GM18858 (cell line): ENCODE measurements around the gene CNN3.
"Not testable (repeated sequence)": the region's sequence is repeated elsewhere in the genome, so short reads cannot be mapped to it uniquely, and the experiment has no call there.

Experiments
- ATAC-seq: cut with Tn5 transposase; IDR thresholded peaks from one replicate; pipeline ENCODE4 v1.9.1; 2021; ENCODE audit not compliant: unreplicated experiment

The CNN3 gene

DNA sequence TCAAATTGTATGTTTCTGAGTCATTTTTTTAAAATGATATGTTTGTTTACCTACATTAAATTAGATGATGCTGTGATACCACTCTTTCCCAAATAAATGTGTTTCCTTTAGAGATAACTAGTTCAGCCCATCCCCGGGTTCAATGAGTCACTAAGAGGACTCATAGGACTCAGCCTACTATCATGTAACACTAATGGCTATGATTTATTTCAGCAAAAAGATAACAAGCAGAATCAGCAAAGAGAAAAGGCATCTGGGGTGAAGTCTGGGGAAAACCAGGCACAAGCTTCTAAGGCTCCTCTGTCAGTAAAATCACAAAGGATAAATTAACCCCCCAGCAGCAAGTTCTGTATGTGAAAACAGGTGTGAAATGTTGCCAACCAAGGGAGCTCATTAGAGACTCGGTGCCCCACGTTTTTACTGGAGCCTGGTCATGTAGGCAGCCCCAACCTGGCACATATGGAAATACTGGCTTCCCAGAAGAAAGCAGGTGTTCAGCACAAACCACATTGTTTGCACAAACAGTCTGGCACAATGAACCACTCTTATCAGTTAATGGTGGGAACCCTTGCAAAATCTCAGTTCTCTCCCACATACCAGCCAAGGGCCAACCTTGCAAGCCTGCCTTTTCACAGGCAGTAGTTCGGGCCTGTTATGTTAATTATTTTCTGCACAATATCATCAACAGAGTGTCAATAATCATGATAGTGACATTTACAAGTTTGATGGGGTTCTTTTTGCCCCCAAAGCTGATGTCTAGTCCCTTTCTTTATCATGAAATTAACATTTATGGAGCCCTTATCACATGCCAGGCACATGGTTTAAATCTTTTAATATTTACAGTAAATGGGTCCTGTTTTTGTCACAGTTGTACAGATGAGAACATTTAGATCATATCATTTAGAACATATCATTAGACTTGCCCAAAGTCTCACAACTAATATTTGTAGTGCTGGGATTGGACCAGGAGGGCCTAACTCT, 23.1 kb upstream of the CNN3 start:
- no peak for ATAC-seq

DNA sequence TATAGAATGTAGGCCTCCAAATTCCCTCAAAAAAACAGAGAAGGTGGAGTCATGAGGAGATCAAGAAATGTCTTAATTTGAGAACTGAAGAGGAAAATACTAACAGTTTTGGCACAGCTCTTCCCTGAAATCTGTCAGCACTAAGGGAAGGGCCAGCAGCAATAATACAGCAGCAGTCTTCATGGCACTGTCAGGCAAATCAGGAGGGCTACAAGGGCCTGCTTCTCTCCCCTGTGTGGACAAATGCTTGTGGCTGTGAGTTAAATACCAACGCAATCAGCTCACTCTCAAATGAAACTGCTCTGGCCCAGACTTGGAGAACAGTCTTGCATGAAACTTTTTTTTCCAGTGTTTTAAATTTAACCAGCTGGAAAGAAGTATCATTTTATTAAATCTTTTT, 20.5 kb upstream of the CNN3 start:
- no peak for ATAC-seq

DNA sequence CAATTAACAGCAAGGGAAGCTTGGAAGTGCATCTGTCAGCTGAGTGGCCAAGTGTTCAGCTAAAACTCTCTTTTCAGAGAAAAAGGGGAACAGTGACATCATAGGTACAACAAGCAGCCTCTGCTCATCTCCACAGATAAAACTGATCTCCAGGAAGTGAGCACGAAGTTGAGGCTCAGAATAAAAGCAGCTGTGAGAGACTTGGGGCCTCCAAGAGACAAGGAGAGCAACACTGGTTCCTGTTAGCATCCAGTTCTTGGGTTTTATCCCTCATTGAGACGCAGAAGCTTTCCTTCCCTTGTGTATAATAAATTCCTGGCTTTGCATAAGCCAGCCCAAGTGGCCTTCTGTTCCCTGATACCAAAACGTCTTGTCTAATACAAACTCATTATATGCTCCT, 20.0 kb upstream of the CNN3 start:
- ATAC-seq = no peak

DNA sequence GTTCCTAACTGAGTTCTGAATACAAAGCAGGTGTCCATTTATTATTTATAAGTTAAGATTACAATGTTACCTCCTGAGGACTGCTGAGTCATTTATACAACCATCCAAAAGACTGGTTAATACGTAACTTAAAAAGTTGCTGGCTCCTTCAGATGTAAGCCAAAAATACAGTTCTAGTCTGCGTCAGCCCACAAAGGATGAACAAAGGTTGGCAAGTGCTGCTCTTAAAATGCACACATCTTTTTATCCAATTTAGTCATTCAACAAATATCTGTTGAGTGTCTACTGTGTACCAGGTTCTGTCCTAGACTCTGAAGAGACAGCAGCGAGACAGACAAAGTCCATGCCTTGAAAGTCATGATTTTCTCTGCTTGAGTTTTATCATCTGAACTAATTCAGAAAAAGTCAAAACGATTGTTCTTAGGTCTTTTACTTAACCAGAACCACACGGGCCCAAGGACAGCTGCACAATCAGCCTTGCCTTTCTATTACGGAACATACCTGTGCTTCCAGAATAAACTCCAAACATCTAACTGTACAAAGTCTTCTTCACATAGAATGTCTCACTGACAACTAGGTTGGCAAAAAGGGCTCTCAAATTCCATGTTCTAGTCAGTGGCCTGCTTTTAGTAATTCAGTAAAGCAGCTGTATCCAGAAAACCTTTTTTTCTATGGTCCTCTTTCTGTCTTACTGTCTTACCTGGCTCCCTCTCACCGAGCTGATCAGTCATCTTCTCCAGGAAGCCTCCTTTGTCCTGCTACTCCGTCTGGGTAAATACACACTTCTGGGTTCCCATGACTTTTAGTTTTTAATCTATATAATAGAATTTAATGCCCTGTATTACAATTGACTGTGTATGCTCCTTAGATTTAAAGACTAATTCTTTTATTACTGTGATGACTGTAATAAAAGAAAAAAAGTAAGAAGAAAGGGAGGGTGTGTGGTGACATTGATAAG, 15.5 kb upstream of the CNN3 start:
- no peak for ATAC-seq

DNA sequence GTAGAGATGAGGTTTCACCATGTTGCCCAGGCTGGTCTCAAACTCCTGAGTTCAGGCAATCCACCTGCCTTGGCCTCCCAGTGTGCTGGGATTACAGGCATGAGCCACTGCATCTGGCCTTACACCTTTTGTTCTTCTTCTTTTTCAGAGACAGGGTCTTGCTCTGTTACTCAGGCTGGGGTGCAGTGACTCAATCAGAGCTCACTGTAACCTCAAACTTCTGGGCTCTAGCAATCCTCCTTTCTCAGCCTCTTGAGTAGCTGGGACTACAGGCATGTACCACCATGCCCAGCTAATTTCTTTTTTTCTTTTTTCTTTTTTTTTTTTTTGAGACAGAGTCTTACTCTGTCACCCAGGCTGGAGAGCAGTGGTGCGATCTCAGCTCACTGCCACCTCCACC, 14.6 kb upstream of the CNN3 start:
- not testable (repeated sequence) for ATAC-seq

DNA sequence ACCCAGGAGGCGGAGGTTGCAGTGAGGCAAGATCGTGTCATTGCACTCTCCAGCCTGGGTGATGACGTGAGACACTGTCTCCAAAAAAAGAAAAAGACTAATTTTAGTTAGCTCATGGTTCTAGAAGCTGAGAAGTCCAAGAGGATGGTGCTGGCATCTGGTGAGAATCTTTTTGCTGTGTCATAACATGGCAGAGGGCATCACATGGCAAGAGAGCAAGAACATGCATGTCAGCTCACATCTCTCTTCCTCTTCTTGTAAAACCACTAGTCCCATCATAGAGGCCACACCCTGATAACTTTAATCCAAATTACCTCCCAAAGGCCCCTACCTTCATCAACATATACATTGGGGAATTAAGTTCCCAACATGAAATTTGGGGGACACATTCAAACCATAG, 13.8 kb upstream of the CNN3 start:
- no peak for ATAC-seq

DNA sequence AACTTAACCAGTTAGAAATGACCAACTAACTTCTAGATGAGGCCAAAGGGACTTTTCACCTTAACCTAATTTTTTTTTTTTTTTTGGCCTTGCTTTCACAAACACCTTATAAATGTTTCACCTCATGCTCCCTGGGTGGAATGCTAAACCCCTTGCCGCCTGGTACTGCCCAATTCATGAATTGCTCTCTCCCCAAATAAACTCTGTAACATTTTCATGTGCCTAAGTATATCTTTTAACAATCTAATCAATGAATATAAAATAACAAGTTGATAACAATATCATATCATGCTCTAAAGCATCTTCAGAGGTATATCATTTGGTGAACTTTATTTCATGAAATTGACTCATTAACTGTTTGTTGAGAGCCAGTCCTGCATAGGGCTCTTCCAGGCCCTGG, 10.9 kb upstream of the CNN3 start:
- ATAC-seq = no peak

DNA sequence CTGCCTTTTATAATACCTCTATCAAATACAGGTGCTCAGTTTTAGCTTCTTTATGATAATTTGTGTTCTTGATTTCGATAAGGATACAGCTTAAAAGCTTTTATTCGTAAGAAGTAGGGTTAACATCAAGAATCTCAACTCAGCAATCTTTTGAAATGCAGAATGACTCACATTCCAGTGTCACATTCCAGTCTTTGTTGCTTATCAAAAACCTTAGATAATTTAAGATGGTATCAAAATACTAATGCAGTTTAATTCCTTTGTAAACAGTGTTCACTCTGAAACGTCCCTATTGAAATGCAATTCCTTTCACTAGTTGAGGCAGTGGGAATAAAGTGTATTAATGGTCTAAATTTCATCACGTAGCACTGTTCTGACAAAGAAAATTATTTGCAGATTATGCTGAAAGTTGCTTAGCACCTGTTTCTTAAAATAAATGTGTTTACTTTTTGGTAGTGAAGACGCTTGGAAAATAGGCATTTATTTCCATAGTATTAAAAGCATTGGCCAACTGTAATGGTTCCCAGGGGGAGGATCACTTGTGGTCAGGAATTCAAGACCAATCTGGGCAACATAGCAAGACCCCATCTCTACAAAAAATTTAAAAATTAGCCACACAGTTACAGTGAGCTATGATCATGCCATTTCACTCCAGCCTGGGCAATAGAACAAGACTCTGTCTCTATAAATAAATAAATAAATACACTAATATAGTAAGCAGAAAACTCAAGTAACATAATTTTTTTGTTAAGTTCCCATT, 10.1 kb upstream of the CNN3 start:
- ATAC-seq = no peak

DNA sequence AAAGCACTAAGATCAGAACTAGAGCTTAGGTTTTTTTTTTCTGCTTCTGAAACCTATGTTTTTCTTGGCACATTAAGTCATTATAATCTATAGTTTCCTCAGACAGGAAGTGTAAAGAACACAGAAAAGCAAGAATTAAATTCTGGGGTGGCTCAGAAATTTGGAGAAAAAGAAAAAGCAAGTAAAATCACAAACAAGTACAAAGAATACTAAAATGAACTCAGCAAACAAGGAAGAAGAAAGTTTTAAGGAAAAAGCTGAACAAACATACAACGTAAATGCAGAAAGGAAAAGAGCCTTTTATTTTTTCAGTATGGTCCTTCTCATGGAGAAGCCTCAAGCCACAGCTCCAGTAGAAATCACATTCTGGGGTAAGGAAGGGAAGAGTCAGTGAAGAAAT, 8.6 kb upstream of the CNN3 start:
- no peak for ATAC-seq

DNA sequence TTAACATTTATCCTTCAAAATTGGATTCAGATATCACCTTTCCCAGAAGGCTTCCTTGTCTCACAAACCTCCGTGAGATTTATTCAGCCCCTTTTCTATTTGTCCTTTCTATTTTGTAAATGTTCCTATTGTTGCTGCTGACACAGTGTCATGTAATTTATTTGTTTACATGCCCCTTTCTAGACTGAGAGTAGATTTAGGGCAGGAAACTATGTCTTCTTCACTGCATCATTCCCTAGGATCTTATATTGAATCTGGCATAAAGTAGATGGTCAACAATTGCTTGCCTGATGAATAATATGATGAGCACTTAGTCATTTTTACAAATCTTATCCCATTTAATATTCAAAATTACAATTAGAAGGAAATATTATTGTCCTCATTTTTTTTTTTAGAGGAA, 8.1 kb upstream of the CNN3 start:
- ATAC-seq = no peak

DNA sequence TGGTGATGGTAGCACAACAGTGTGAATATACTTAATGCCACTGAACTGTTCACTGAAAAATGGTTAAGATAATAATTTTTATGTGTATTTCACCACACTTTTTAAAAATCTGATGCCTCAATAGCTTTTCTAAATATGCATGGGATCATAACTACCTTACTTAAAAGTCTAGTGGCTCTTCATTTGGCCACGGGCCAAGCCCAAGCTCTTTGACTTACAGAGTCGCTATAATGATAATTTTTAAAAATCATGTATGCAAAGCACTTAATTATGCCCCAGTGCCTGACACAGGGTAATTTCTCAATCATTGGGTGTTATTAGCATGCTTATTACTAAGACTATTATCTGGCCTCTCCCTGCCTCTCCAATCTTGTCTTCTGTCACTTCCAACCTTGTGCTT, 7.6 kb upstream of the CNN3 start:
- no peak for ATAC-seq

DNA sequence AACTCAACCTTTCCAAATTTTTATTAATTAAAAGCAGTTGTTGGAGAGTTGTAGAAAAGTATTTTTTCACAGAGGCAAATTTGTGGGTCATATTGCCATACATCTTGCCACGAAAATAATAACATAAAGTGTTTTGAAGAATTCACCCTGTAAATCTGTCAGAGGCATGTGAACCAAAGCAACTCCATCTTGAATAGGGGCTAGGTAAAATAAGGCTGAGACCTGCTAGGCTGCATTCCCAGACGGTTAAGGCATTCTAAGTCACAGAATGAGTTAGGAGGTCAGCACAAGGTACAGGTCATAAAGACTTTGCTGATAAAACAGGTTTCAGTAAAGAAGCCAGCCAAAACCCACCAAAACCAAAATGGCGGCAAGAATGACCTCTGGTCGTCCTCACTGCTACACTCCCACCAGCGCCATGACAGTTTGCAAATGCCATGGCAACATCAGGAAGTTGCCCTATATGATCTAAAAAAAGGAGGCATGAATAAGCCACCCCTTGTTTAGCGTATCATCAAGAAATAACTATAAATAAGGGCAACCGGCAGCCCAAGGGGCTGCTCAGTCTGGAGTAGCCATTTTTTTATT, 4.4 kb upstream of the CNN3 start:
- no peak for ATAC-seq

DNA sequence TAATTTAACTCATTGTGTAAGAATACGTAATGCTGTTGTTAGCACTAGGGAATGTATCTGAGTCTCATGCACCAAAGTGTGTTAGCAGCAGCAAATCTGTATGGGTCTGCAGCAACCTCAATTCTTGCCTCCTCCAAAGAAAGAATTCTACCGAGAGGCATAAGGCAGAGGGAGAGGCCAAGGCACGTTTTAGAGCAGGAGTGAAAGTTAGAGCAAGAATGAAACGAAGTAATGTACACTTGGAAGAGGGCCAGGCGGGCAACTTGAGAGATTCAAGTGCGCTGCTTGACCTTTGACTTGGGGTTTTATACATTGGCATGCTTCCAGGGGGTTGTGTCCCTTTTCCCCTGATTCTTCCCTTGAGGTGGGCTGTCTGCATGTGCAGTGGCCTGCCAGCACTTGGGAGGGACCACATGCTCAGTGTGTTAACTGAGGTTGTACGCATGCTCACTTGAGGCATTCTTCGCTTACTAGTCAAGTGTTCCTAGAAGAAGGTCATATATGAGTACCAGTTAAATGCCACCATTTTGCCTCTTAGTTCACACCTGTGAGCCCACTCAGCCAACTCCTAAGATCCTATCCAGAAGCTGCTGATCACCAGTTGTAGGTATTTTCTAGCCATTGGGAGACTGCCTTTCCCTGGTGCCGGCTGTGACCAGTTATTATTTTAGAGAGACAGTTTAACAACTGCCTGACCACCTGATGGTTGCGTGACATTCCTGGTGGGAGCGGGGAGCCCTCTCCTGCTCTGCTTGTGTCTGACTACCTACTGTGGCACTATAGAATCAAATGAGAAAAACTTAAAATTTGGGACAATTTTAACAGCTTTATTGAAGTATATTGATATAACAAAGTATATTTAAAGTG, 2.7 kb upstream of the CNN3 start:
- no peak for ATAC-seq

DNA sequence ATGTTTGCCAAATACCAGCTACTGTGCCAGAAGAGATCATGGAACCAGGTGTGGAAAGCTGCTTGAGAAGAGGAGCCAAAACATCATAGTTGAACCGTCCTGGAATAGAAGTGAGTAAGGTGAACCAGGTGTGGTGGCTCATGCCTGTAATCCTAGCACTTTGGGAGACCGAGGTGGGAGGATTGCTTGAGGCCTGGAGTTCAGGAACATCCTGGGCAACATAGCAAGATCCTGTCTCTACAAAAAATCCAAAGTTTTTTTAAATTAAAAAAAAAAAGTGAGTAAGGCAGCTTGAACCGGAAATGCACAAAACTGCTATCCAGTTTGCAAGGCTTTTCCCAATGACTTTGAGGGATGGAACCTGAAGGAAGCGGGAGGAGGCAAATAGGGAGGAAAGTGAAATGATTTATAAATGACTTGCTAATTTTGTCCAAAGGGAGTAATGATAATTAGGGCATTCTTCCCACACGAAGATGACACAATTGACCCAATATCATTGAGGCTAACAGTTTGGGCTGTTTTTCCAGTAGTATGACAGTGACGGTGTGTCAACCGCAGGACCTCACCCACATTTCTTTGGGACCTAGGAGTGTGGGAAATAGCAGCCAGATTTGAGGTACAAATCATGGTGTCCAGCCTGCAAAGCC, 1.5 kb upstream of the CNN3 start:
- no peak for ATAC-seq

DNA sequence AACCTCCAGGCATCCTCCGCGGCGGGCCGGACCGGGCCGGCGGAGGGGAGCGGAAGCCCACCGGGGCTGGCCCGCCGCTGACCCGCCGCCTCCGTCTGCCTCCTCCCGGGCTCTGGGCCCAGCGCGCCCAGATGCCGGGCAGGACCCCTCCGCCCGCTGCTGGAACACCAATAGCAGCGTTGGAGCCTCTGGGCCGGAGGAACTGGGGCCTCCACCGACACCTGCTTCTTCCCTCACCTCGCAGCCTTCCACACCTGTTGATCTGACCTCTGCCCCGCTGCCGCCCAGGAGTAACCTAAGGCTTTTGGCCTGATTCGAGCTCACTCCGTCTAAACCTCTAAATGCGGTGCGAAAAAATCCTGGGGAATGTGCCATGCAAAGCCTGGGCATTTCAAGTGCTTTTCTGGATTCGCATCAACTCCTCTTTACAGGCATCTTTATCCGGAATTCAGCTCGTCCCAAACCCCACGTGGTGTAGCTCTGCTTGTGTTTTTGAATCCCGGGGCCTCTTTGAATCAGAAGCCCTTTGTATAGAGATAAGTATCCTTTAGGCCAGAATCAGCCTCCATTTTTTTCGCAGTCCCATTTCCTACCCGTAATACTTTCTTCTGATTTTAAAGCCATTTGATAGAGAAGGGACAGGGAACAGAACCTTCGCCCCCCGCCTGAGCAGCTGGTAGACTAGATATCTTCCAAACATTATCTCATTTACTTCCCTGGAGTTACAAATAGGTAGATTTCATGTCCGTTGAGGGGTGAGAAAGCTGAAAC, 680 bp upstream of the CNN3 start:
- ATAC-seq = peak; percentile 21

DNA sequence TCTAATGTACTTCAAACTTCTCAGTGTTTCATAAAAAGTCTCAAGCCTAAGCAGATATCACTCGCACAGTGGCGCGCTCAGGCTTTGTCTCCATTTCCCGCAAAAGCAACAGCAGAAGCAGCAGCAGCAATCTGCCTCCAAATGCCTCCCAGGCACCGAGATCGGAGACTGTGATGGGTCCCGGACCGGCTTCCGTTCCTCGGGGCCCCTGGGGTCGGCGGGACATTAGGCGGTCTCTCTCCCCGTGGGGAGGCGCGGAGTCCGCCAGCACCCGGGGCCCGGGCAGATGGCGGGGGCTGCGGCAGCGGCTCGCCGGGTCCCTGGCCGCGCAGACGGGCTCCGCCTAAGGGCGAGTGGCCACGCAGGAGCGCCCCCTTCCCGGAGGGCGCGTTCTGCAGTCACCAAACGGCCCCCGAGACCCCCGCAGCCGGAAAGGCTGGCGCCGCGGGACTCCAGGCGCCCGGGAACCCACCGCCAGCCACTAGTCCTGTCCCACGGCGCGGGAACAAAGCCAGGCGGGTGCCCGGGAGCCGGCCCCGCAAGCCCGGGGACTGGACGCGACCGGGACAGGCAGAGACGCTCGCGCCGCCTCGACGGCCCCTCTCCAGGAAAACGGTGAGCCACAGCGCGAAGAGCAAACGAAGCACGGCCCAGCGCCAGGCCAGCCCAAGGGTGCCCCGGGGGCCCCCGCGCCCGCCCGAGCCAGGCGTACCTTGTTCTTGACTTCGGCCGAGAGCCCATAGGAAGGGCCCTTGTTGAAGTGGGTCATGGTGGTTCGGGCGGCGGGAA, 590 bp downstream of the CNN3 start:
- ATAC-seq = no peak

DNA sequence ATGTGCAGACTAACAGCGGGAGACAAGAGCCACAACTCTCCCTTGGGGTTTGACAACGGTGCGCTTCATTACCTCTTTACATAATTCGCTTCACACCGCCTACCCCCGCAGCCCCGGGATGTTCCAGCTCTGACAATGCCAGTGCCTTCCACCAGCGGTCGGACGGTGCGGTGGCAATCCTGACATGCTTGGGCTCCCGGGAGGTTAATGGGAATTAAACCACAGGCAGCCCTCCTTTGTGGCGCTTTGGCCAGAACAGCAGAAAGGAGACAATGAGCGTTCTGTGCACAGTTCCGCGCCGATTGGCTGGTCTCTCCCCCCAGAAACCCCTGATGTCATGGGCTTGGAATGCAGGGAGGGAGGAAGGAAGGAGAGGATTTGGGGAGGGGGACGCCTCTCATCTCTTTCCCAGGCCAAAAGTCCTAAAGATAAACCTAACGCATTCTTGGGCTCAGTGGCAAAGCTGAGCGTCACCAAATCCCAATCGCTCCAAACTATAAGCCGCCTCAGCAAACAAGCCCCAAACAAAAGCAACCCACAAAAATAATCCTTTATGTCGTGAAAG, 1.3 kb downstream of the CNN3 start:
- no peak for ATAC-seq
